ENCODE measurements around the gene PAPOLB. TPM values are rescaled to one million over a fixed set of nuclear protein-coding genes. Genes with fewer than 3 reads are reported as not detected.

Gene PAPOLB
- total RNA-seq, 2 experiments from 2014 or later, result not detected

GRCh38 chr7:4817178-4817901 lies 44.5 kb downstream of the PAPOLB start:
- no peaks in the 10 kb centered on the region for H3K4me1 Mint-ChIP-seq (ENCODE audit: low read depth)
- no peaks in the 10 kb centered on the region for H3K9me3 Mint-ChIP-seq
- no peak overlapping the region for H3K27ac ChIP-seq (ENCODE audit: low read depth in 1 of 2, low read length in 2 of 2)
- peaks cover 39% of the 10 kb centered on the region for H3K27me3 Mint-ChIP-seq
- no peaks in the 10 kb centered on the region for H3K36me3 ChIP-seq (ENCODE audit: insufficient read depth, low read length)
- POLR2A ChIA-PET, result no interaction called here
- H3K27me3 ChIP-seq (ENCODE audit: control insufficient read depth in 1 of 2, insufficient read depth in 2 of 2, low read length in 2 of 2), result peaks cover 29 to 33% of the 10 kb centered on the region in 2 experiments
- no peak for TF ChIP-seq CTCF (IDR thresholded peaks at IDR 0.05)
- intact Hi-C loops (cut with DNase I, micrococcal nuclease), result no loop called here
- CTCF ChIA-PET, result no interaction called here
- no peak overlapping the region for H3K4me3 ChIP-seq (ENCODE audit: low read length)
- H3K36me3 Mint-ChIP-seq (ENCODE audit: low read depth), result no peaks in the 10 kb centered on the region
- H3K27ac Mint-ChIP-seq, result no peak overlapping the region
- H3K4me1 ChIP-seq (ENCODE audit: insufficient read depth, low read length), result no peaks in the 10 kb centered on the region
- ATAC-seq (ENCODE audit: poor library complexity), result no peak
- H3K4me3 Mint-ChIP-seq, result no peak overlapping the region
- peaks cover 0 to 33% of the 10 kb centered on the region in 2 experiments for H3K9me3 ChIP-seq (ENCODE audit: control insufficient read depth in 1 of 2, insufficient read depth in 1 of 2, low read length in 2 of 2)
- no peak for DNase-seq

- Histone ChIP-seq H3K27me3 (ENCODE audit: control insufficient read depth in 1 of 2, insufficient read depth in 2 of 2, low read length in 2 of 2) (peaks cover 29 to 37% of the 10 kb centered on the region in 2 experiments), H3K4me3 (ENCODE audit: low read length) (no peak overlapping the region), H3K36me3 (ENCODE audit: insufficient read depth, low read length) (no peaks in the 10 kb centered on the region), H3K9me3 (ENCODE audit: control insufficient read depth in 1 of 2, insufficient read depth in 1 of 2, low read length in 2 of 2) (peaks cover 0 to 33% of the 10 kb centered on the region in 2 experiments), H3K27ac (ENCODE audit: low read depth in 1 of 2, low read length in 2 of 2) (no peak overlapping the region), H3K4me1 (ENCODE audit: insufficient read depth, low read length) (no peaks in the 10 kb centered on the region)
- no peaks in the 10 kb centered on the region for H3K4me1 Mint-ChIP-seq (ENCODE audit: low read depth)
- no peak overlapping the region for H3K27ac Mint-ChIP-seq
- ChIA-PET POLR2A (no interaction called here), CTCF (no interaction called here)
- no peaks in the 10 kb centered on the region for H3K9me3 Mint-ChIP-seq
- no peak overlapping the region for H3K4me3 Mint-ChIP-seq
- no peaks in the 10 kb centered on the region for H3K36me3 Mint-ChIP-seq (ENCODE audit: low read depth)
- no peak for TF ChIP-seq CTCF (IDR thresholded peaks at IDR 0.05)
- ATAC-seq (ENCODE audit: poor library complexity) (no peak), DNase-seq (no peak)
- intact Hi-C loops (cut with DNase I, micrococcal nuclease), result no loop called here
- peaks cover 38% of the 10 kb centered on the region for H3K27me3 Mint-ChIP-seq
These were observed 45.3 kb downstream of the PAPOLB start for GRCh38 chr7:4816419-4817080.

GRCh38 chr7:4815609-4816418 lies 46.0 kb downstream of the PAPOLB start:
- Histone ChIP-seq H3K27ac (ENCODE audit: low read depth in 1 of 2, low read length in 2 of 2) (no peak overlapping the region), H3K27me3 (ENCODE audit: control insufficient read depth in 1 of 2, insufficient read depth in 2 of 2, low read length in 2 of 2) (peaks cover 29 to 37% of the 10 kb centered on the region in 2 experiments), H3K4me3 (ENCODE audit: low read length) (no peak overlapping the region), H3K9me3 (ENCODE audit: control insufficient read depth in 1 of 2, insufficient read depth in 1 of 2, low read length in 2 of 2) (peaks cover 0 to 33% of the 10 kb centered on the region in 2 experiments), H3K36me3 (ENCODE audit: insufficient read depth, low read length) (no peaks in the 10 kb centered on the region), H3K4me1 (ENCODE audit: insufficient read depth, low read length) (no peaks in the 10 kb centered on the region)
- no peaks in the 10 kb centered on the region for H3K4me1 Mint-ChIP-seq (ENCODE audit: low read depth)
- H3K27me3 Mint-ChIP-seq, result peaks cover 35% of the 10 kb centered on the region
- no peak overlapping the region for H3K4me3 Mint-ChIP-seq
- ATAC-seq (ENCODE audit: poor library complexity) (no peak), DNase-seq (no peak)
- intact Hi-C loops (cut with DNase I, micrococcal nuclease), result no loop called here
- no peaks in the 10 kb centered on the region for H3K9me3 Mint-ChIP-seq
- no peak for TF ChIP-seq CTCF (IDR thresholded peaks at IDR 0.05)
- no peak overlapping the region for H3K27ac Mint-ChIP-seq
- POLR2A ChIA-PET, result no interaction called here
- CTCF ChIA-PET, result no interaction called here
- no peaks in the 10 kb centered on the region for H3K36me3 Mint-ChIP-seq (ENCODE audit: low read depth)

Measured in CD4-positive, alpha-beta T cell (primary cell).